ENCODE results near the gene ANGEL2. TPM values are rescaled to one million over a fixed set of nuclear protein-coding genes. Genes with fewer than 3 reads are reported as not detected.

Gene ANGEL2
- total and polyA plus RNA-seq, 7 experiments from 2014 or later: 22.2 to 96.5 (median 63.4) TPM

- intact Hi-C loops (cut with micrococcal nuclease): no loop called here
- H3K4me1 ChIP-seq (ENCODE audit: control insufficient read depth in 2 of 2, insufficient read depth in 2 of 2, low read length in 2 of 2): no peaks in the 10 kb centered on the region
- H3K27ac ChIP-seq (ENCODE audit: low read depth, low read length): no peak overlapping the region
- no peak overlapping the region for H3K27ac Mint-ChIP-seq
- H3K4me3 Mint-ChIP-seq: no peak overlapping the region
- no peak overlapping the region for H3K4me3 ChIP-seq (ENCODE audit: low read length)
- H3K9me3 Mint-ChIP-seq: peaks cover 0 to 1% (median 0%) of the 10 kb centered on the region in 11 donors
- peaks cover 0 to 10% (median 6%) of the 10 kb centered on the region in 7 donors for H3K4me1 Mint-ChIP-seq
- DNase-seq (no peak), ATAC-seq (no peak)
- no peaks in the 10 kb centered on the region for H3K36me3 ChIP-seq (ENCODE audit: control insufficient read depth in 2 of 3, insufficient read depth in 3 of 3, low read length in 3 of 3)
- no peaks in the 10 kb centered on the region for H3K9me3 ChIP-seq (ENCODE audit: control insufficient read depth in 2 of 3, low read length in 3 of 3)
- ChIA-PET CTCF (no interaction called here), POLR2A (no interaction called here)
- H3K27me3 ChIP-seq (ENCODE audit: control insufficient read depth in 2 of 2, insufficient read depth in 2 of 2, low read length in 2 of 2): peaks cover 0 to 3% of the 10 kb centered on the region in 2 donors
- no peaks in the 10 kb centered on the region for H3K36me3 Mint-ChIP-seq
- H3K27me3 Mint-ChIP-seq: peaks cover 46 to 57% (median 50%) of the 10 kb centered on the region in 5 donors
Measured at GRCh38 chr1:212955961-212956620, 59.6 kb downstream of the ANGEL2 start.

DNA sequence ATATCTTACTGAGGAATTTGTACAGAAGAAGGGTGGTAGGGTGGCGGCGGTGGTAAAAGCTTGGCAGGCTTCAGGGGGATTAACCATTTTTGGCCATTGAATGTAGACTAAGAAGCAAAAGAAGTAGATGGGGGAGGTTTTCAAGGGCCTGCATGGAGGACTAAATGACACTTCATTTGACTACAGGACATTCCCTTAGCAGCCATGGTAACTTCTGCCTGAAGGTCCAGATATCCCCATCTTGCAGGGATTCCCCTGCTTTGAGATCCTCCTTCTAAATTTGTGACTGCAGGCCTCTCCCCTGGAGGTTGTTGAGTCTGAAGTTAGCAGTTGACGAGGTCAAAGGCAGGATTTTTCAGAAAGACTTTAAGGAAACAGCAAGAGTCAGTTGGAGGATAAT lies 60.6 kb downstream of the ANGEL2 start:
- H3K27ac Mint-ChIP-seq: no peak overlapping the region
- Histone ChIP-seq H3K36me3 (ENCODE audit: control insufficient read depth in 2 of 3, insufficient read depth in 3 of 3, low read length in 3 of 3) (no peaks in the 10 kb centered on the region), H3K4me3 (ENCODE audit: low read length) (no peak overlapping the region), H3K27ac (ENCODE audit: low read depth, low read length) (no peak overlapping the region), H3K4me1 (ENCODE audit: control insufficient read depth in 2 of 2, insufficient read depth in 2 of 2, low read length in 2 of 2) (no peaks in the 10 kb centered on the region), H3K9me3 (ENCODE audit: control insufficient read depth in 2 of 3, low read length in 3 of 3) (no peaks in the 10 kb centered on the region), H3K27me3 (ENCODE audit: control insufficient read depth in 2 of 2, insufficient read depth in 2 of 2, low read length in 2 of 2) (peaks cover 0 to 3% of the 10 kb centered on the region in 2 donors)
- no peak overlapping the region for H3K4me3 Mint-ChIP-seq
- peaks cover 47 to 60% (median 54%) of the 10 kb centered on the region in 5 donors for H3K27me3 Mint-ChIP-seq
- intact Hi-C loops (cut with micrococcal nuclease): no loop called here
- ChIA-PET CTCF (no interaction called here), POLR2A (no interaction called here)
- no peak for ATAC-seq
- H3K9me3 Mint-ChIP-seq: no peaks in the 10 kb centered on the region
- no peak for DNase-seq
- H3K4me1 Mint-ChIP-seq: peaks cover 5 to 13% (median 12%) of the 10 kb centered on the region in 7 donors
- H3K36me3 Mint-ChIP-seq: no peaks in the 10 kb centered on the region

DNA sequence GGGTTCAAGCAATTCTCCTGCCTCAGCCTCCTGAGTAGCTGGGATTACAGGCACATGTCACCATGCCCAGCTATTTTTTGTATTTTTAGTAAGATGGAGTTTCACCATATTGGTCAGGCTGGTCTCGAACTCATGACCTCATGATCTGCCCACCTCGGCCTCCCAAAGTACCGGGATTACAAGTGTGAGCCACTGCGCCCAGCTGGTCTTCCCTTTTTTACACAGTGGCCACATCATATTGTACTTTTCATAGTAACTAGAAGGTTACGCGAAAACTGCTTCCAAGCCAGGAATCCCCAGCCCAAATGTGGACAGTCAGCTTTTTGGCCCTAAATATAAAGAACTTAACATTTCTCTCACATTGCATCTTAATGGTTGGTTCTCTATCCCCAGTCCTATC lies 61.2 kb downstream of the ANGEL2 start:
- Mint-ChIP-seq H3K4me3 (no peak overlapping the region), H3K4me1 (peaks cover 5 to 17% (median 13%) of the 10 kb centered on the region in 7 donors), H3K27ac (no peak overlapping the region), H3K27me3 (peaks cover 48 to 66% (median 57%) of the 10 kb centered on the region in 5 donors), H3K36me3 (no peaks in the 10 kb centered on the region), H3K9me3 (no peaks in the 10 kb centered on the region)
- Histone ChIP-seq H3K27ac (ENCODE audit: low read depth, low read length) (no peak overlapping the region), H3K36me3 (ENCODE audit: control insufficient read depth in 2 of 3, insufficient read depth in 3 of 3, low read length in 3 of 3) (no peaks in the 10 kb centered on the region), H3K4me1 (ENCODE audit: control insufficient read depth in 2 of 2, insufficient read depth in 2 of 2, low read length in 2 of 2) (no peaks in the 10 kb centered on the region), H3K4me3 (ENCODE audit: low read length) (no peak overlapping the region), H3K27me3 (ENCODE audit: control insufficient read depth in 2 of 2, insufficient read depth in 2 of 2, low read length in 2 of 2) (peaks cover 0 to 3% of the 10 kb centered on the region in 2 donors), H3K9me3 (ENCODE audit: control insufficient read depth in 2 of 3, low read length in 3 of 3) (no peaks in the 10 kb centered on the region)
- intact Hi-C loops (cut with micrococcal nuclease): no loop called here
- ATAC-seq: no peak
- CTCF ChIA-PET: no interaction called here
- DNase-seq: no peak
- POLR2A ChIA-PET: no interaction called here

- ATAC-seq (no peak), DNase-seq (no peak)
- Histone ChIP-seq H3K27ac (ENCODE audit: low read depth, low read length) (no peak overlapping the region), H3K27me3 (ENCODE audit: control insufficient read depth in 2 of 2, insufficient read depth in 2 of 2, low read length in 2 of 2) (peaks cover 0 to 3% of the 10 kb centered on the region in 2 donors), H3K4me1 (ENCODE audit: control insufficient read depth in 2 of 2, insufficient read depth in 2 of 2, low read length in 2 of 2) (no peaks in the 10 kb centered on the region), H3K9me3 (ENCODE audit: control insufficient read depth in 2 of 3, low read length in 3 of 3) (no peaks in the 10 kb centered on the region), H3K4me3 (ENCODE audit: low read length) (no peak overlapping the region), H3K36me3 (ENCODE audit: control insufficient read depth in 2 of 3, insufficient read depth in 3 of 3, low read length in 3 of 3) (no peaks in the 10 kb centered on the region)
- Mint-ChIP-seq H3K27me3 (peaks cover 59 to 78% (median 60%) of the 10 kb centered on the region in 5 donors), H3K4me1 (peaks cover 5 to 19% (median 13%) of the 10 kb centered on the region in 7 donors), H3K36me3 (peaks cover 0 to 4% (median 0%) of the 10 kb centered on the region in 5 donors), H3K4me3 (peak overlapping the region in 1 of 10 donors; percentile 38), H3K9me3 (peaks cover 0 to 4% (median 0%) of the 10 kb centered on the region in 11 donors), H3K27ac (no peak overlapping the region)
- POLR2A ChIA-PET: no interaction called here
- intact Hi-C loops (cut with micrococcal nuclease): no loop called here
- CTCF ChIA-PET: no interaction called here
Measured at GRCh38 chr1:212953321-212953720, 62.3 kb downstream of the ANGEL2 start.

- Mint-ChIP-seq H3K27ac (no peak overlapping the region), H3K9me3 (peaks cover 0 to 5% (median under 1%) of the 10 kb centered on the region in 11 donors), H3K36me3 (peaks cover 0 to 4% (median 0%) of the 10 kb centered on the region in 5 donors), H3K4me3 (peak overlapping the region in 4 of 10 donors; percentile 39 to 85 (median 55)), H3K27me3 (peaks cover 60 to 81% (median 62%) of the 10 kb centered on the region in 5 donors), H3K4me1 (peaks cover 5 to 19% (median 13%) of the 10 kb centered on the region in 7 donors)
- POLR2A ChIA-PET: no interaction called here
- Histone ChIP-seq H3K27me3 (ENCODE audit: control insufficient read depth in 2 of 2, insufficient read depth in 2 of 2, low read length in 2 of 2) (peaks cover 0 to 3% of the 10 kb centered on the region in 2 donors), H3K4me3 (ENCODE audit: low read length) (no peak overlapping the region), H3K36me3 (ENCODE audit: control insufficient read depth in 2 of 3, insufficient read depth in 3 of 3, low read length in 3 of 3) (no peaks in the 10 kb centered on the region), H3K4me1 (ENCODE audit: control insufficient read depth in 2 of 2, insufficient read depth in 2 of 2, low read length in 2 of 2) (no peaks in the 10 kb centered on the region), H3K9me3 (ENCODE audit: control insufficient read depth in 2 of 3, low read length in 3 of 3) (no peaks in the 10 kb centered on the region), H3K27ac (ENCODE audit: low read depth, low read length) (no peak overlapping the region)
- DNase-seq: no peak
- CTCF ChIA-PET: no interaction called here
- no peak for ATAC-seq
- intact Hi-C loops (cut with micrococcal nuclease): no loop called here
Measured at GRCh38 chr1:212952641-212952976, 63.1 kb downstream of the ANGEL2 start.

GRCh38 chr1:212951947-212952640 lies 63.6 kb downstream of the ANGEL2 start:
- CTCF ChIA-PET: no interaction called here
- POLR2A ChIA-PET: no interaction called here

More at GRCh38 chr1:212951947-212952640, 63.6 kb downstream of the ANGEL2 start:
- H3K4me1 ChIP-seq (ENCODE audit: control insufficient read depth in 2 of 2, insufficient read depth in 2 of 2, low read length in 2 of 2): no peaks in the 10 kb centered on the region
- Mint-ChIP-seq H3K4me3 (peak overlapping the region in 9 of 10 donors; percentile 15 to 85 (median 51)), H3K27ac (no peak overlapping the region), H3K4me1 (peaks cover 5 to 19% (median 13%) of the 10 kb centered on the region in 7 donors), H3K9me3 (peaks cover 0 to 5% (median 2%) of the 10 kb centered on the region in 11 donors), H3K27me3 (peaks cover 59 to 81% (median 62%) of the 10 kb centered on the region in 5 donors), H3K36me3 (peaks cover 0 to 4% (median 0%) of the 10 kb centered on the region in 5 donors)
- ATAC-seq (no peak), DNase-seq (no peak)
- H3K36me3 ChIP-seq (ENCODE audit: control insufficient read depth in 2 of 3, insufficient read depth in 3 of 3, low read length in 3 of 3): no peaks in the 10 kb centered on the region
- peaks cover 0 to 3% of the 10 kb centered on the region in 2 donors for H3K27me3 ChIP-seq (ENCODE audit: control insufficient read depth in 2 of 2, insufficient read depth in 2 of 2, low read length in 2 of 2)
- H3K9me3 ChIP-seq (ENCODE audit: control insufficient read depth in 2 of 3, low read length in 3 of 3): no peaks in the 10 kb centered on the region
- H3K27ac ChIP-seq (ENCODE audit: low read depth, low read length): no peak overlapping the region
- H3K4me3 ChIP-seq (ENCODE audit: low read length): no peak overlapping the region
- intact Hi-C loops (cut with micrococcal nuclease): no loop called here

Data from naive thymus-derived CD4-positive, alpha-beta T cell (primary cell).